SW 1271 (cell line): ENCODE results near the gene GRID2.

ENCODE experiments used
- DNase-seq, 2 experiments: peaks; one replicate each; lab custom pipeline; 2025; lab: John Stamatoyannopoulos, UW

GRID2 gene

DNA sequence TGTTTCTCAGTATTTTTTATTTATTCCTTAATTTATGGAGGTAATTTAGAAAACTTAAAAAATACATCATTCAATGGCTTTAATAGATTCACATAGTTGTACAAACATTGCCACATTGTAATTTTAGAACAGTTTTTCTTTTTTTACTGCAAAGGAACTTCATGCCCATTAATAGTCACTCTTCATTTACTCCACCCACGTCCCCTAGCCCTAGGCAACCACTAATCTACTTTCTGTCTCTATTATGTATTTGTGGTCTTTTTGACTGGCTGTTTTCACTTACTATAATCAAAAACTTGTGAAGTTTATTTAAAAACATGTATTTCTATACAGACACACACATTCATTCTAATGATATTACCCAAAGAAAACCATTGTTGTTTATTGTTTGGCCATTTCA is 664.8 kb downstream of the GRID2 start:
- DNase-seq: no peak

DNA sequence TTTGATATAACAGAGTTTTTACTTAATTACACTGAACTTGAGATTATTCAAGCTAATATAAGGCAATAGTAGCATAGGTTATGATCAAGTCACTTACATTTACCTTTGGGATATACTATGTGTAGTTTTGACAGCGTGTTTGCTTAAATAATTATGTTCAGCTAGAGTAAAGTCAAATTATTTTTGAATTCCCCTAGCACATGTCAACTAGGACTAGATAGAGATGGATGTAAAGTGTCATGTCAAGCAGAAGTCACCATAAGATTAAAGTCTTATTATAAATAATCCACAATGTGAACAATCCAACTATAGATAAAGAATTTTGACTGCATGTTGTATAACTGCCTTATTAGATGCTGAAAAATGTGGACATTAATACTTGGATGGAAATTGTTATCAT is 665.2 kb downstream of the GRID2 start:
- DNase-seq: no peak

DNA sequence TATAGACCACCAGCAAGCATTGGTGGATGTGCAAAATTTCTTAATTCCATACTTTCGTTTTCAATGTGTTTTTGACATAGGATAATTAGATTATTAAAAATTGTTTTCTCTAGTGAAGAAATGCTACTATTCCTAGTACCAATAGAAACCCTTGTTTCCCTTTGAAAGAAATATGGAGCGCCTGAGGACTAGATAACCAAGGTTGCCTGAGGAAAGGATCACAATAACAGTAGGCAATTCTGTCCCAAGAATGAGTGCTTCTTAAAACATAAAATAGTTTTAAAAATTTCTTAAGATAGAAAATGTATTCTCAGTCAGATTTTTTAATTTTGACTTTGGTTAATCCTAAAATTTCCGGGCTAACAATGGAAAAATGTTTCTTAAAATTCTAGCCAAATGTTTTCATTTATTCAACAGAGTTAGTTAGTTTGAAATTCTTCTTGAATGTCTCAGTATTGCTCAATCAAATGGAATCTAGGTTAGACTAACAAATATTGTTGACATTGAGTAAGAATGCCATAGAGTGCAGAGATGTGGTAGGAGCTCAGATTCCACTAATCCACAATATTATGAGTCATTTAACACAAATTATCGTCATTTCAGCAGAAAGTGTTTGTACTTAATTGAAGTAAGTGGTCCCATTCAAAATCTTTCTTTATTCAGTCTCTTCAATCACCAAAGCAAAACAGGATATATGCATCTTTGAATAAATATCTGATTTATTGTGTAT is 666.0 kb downstream of the GRID2 start:
- DNase-seq: peak; percentile 42 to 88

DNA sequence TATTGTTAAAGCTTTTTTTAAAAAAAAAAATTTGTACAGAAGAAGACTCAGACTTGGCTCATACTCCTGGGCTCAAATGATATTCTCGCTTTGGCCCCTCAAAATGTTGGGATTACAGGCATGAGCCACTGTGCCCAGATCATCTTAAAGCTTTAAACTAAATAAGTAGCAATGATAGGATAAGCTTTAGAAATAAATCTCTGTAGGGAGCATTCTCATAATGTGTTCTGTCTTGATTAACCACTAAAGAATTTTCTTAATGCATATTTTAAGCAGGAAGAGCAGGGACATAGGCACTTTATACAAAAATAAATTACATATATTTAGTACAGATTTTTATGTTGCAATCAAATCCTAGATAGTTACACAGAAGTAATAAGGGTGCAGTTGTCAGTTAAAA is 667.2 kb downstream of the GRID2 start:
- no peak for DNase-seq

DNA sequence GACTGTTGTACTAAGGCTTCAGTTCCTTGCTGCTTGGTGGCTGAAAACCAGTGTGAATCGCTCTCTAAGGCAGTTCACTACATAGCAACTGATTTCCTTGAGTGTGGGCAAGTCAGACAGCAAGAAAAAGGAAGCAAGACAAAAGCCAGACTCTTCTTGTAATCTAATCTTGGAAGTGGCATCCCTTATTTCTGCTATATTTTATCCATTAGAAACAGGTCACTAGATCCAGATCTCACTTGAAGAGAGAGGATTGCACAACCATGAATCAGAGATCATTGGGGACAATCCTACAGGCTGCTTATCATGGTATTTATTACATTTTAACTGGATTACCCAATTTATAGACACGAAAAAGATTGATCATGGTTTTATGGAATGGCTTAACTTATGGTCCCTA is 684.5 kb downstream of the GRID2 start:
- no peak for DNase-seq

DNA sequence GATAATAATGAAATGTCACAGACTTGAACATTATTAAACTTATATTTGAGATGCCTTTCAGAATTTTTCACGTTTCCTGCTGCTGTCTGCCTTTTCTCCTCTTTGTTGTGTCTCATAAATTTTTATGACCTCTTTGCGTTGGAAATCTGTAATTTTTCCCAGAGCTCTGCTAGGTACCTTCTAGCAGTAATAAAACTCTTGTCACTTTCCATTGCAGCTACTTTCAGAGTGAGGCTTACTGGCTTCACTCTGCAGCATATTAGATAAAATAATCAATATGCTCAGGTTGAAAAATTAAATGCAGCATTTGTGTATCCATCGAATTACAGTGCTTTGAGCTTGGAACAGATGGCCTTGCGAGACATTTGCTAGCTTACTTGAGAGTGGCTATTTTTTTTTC is 689.0 kb downstream of the GRID2 start:
- no peak for DNase-seq

DNA sequence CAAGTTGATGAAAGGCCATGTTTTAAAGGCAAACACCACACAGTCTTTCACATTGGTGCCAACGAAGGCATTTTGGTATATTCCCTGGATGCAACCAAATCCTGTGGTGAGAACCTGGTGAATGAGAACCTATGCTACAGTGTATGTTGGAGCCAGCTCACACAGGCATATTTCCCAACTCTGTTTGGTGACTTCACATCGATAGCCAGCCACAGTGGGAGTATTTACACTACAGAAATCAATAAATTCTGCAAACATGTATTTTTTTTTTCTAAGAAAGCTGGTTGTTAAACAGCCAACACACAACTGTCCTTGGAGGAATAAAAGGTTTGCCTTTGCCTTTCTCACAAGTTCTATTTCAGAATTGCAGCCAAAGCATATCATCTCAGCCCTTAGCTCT is 691.0 kb downstream of the GRID2 start:
- no peak for DNase-seq

DNA sequence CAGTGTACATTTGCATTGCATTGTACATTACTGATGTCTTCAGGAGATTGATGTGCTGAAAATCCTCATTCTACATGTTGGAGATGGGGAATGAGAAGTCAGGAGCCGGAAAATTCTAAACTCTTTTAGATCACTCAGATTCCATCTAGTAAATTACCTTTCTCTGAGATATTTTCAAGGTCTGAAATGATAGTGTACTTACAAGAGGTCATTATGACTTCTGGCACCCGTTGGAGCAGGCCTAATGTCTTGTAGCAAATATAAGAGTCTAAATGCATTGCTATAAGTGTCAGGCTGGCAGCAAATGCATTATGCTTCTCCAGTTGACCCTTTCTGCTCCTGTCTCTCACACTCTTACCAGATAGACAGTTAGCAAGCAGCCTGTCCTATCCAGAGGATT is 692.8 kb downstream of the GRID2 start:
- no peak for DNase-seq

DNA sequence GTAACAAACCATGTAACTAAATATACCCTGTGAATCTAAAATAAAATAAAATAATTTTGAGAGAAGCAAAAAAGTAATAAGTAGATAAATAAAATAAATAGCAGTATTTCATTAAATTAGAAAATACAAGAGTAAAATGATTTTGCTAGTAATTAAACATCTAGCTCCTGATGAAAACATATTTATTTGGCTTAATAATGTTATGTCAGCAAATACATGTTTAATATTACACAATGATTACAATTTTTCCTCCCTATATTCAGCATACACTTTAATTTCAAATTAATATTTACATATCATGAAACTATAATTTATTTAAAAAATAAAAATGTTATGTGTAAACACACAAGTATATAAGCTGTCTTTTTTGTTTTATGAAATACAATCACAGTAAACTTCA is 697.1 kb downstream of the GRID2 start:
- no peak for DNase-seq

DNA sequence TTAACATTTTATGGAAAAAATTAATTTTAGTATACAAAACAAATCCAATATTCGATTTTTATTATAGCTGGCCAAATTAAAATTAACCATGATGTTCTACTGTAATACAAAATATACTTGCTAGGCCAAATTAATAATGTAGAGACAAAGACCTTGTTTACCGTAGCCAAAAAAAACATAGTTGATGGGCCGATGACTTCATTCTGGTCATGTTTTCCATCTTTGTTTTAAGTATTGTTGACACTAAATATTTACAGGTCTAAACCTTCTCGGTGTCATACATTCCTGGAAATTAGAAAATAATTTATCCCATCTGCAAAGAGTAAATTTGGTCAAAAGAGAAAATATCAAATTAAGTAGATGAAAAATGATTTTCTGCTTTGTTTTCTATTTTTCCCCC is 698.5 kb downstream of the GRID2 start:
- no peak for DNase-seq

DNA sequence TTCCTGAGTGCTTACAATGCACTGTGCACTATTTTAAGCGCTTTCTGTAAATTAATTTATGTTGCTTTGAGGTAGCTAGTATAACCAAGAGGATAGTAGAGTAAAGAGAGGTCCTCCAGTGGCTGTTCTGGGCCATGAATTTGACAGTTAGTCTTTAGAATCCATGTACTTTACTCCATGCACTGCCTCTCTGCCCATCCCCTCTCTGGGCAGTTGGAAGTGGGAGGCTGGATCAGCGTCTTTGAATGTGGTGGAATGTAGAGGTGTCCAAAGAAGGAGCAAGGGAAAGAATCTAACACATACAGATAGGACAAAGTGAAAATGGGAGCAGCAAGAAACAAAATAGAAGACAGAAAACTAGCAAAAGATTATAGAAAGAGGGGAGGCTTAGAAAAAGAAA is 712.6 kb downstream of the GRID2 start:
- DNase-seq: no peak

DNA sequence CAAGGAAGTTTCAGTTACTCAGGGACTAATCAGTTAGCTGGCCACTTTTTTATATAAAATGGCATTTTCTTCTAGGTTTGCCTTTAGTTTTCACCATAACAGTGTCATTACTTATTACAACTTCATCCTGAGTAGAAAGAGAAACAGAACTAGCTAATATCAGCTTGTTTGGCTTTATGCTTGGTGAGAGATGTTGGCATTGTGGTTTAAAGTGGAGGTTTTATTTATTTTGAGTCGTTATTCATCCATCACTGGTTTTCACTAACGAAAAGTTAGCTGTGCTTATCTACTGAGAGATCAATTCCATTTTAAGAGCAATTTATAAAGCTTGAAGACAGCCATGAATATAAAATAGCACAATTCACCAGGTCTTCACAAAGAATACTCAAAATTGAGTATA is 714.5 kb downstream of the GRID2 start:
- DNase-seq: no peak

DNA sequence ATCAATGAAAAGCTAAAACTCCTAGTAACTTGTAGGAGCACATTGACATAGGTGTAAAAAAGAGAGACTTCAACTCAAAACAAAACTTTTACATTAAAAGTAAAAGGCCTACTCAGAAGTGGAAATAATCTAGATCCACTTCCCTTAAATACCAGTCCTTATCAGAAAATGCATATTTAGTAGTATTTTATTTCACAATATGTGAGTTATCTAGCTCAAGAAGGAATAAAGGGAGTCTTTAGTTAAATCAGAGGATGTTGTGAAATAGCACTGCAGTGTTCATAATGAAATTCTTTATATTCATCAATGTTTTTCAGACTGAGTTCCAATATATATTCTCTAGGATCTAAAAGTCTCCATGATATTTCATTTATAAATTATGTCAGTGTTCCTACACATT is 715.0 kb downstream of the GRID2 start:
- no peak for DNase-seq

DNA sequence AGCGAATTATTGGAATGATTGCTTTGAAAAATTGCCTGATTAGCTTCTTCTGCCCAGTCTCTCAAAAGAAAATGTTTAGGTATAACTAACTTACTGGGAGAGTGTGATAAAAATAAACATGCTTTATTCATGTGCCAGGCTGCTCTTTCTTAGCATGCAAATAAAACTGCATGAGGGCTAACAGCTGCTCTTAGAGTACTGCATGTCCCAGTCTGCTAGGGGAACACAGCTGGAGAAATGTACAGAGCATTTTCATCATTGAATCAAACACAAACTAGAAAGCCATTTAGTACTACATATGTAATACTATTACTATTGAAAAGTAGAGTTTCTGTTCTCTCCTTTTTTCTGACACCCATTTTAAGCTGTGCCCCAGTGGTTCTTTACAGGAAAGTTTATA is 726.0 kb downstream of the GRID2 start:
- DNase-seq: no peak

DNA sequence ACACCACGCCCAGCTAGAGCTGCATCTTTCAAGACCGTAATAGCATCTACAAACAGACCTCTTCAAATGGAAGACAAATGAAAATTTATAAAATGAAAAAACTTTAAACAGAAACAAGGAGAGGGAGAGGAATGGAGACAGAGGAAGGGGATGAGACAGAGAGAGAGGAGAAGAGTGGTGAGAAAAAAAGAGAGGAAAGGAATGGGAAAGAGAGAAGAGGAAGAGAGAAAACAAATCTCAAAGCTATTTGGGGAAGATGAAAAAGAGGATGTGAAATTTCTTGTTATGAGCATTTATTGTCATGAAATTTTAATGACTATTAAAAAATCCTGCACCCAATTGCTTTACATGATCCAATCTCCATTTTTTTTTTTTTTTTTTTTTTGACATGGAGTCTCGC is 726.9 kb downstream of the GRID2 start:
- DNase-seq: no peak

DNA sequence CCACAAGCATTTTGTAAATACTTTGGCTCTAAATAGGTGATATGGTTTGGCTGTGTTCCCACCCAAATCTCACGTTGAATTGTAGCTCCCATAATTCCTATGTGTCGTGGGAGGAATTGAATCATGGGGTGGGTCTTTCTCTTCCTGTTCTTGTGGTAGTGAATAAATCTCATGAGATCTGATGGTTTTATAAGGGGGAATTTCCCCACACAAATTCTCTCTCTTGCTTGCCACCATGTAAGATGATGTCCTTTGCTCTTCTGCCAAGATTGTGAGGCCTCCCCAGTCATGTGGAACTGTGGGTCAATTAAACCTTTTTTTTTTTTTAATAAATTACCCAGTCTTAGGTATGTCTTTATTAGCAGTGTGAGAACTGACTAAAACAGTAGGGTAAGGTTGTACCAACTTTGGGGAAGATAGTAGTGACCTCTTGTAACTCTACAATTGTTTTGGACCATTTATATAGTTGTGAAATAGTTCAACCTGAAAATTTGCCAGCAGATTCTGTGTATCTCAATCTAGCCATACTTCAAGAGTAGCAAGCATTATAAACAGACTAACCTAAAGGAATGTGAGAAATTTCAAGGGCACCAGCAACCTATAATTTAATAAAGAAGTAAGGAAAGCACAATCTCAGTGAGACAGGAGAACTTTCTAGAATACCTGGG is 727.8 kb downstream of the GRID2 start:
- no peak for DNase-seq

DNA sequence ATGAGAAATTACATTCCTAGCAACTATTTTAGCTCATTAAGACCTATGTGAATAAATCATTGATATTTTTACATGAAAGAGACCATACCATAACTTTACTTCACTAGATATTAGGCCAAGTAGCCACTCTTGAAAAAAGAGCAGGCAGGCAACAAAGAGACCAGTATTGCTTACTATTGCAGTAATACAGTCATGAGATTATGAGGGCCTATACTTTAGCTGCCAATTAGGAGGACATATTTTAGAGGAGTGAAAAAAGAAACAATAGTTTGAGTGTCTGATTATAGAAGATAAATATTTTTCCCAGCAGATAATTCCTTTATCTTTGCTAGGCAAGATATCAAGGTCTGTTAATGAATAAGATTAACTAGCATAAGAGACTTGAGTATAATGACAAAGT is 739.0 kb downstream of the GRID2 start:
- DNase-seq: no peak

DNA sequence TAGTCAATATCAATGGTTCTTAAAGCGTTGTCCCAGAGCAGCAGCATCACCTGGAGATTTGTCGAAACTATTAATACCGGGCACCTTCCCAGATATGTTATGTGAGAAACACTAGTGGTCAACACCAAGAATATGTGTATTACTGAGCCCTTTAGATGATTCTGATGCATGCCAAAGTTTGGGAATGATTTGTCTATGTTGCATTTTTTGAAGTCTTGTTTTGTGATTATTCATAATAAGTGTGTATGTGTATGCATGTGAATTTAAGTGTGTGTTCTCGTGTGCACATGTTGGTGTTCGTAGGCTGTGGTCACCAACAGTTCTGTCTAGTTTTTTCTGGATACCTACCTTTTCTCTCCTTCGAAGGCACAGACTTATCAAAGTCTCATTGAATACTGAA is 749.4 kb downstream of the GRID2 start:
- DNase-seq: no peak

DNA sequence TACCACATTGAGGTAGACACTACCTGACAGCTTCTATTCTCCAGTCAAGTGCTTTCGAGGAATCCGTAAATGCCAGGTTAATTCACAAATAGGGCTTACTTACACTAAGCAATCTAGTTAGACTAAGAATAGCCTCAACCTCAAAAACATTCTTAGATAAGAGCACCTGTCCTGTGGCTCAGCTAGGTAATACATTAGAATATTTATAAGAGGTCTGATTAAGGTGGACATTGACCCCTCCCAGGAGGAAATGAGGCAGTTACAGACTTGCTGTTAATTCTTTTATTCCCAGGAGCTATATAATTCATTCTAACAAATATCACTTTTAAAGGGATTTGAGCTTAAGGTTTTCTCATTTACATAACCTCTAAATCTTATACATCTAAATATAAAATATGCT is 758.1 kb downstream of the GRID2 start:
- DNase-seq: no peak

DNA sequence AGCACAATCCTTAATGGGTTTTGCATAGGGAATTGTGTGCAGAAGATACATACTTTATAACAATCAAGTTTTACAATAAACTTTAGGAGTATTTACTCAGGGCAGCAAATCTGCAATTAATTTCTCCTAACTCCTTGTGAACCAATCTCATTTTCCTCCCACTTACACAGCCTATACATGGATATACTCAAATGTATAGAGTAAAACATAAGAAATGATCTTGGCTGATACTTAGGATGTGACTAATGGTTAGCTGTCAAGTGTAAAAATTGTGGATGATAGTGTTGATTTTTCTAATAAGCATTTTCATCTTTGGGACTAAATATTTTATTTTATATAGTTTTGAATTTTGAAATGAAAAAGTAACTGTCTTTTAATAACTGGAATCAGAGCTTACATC is 759.6 kb downstream of the GRID2 start:
- DNase-seq: no peak

DNA sequence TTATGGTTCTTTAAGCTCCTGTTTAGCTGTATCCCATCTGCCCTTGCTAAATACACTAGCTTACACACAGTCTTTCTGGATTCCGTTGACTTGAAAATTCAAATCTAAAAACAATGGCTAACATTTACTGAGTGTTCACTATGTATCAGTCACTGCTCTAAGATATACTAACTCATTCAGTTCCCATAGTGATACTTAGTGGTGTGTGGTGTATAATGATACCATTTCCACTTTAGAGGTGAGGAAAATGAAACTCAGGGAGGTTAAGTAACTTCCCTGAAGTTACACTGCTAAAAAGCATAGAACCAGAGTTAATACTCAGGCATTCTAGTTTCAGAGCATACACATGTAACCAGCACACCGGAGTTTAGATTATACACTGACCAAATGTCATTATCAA is 762.0 kb downstream of the GRID2 start:
- no peak for DNase-seq

DNA sequence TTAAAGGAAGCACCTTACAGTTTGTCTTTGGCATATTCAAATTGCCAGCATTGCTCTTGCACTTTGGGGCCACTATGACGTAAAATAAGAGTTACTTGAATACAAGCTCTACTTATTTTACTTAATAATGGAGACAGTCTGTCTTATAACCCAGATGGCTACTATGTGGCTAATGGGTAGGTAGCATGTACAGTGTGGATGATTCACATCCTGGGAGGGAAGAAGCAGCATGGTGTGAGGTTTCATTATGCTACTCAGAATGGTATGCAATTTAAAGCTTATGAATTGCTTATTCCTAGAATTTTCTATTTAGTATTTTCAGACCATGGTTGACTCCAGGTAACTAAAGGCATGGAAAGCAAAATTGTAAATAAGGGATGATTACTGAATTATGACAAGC is 763.0 kb downstream of the GRID2 start:
- DNase-seq: no peak

DNA sequence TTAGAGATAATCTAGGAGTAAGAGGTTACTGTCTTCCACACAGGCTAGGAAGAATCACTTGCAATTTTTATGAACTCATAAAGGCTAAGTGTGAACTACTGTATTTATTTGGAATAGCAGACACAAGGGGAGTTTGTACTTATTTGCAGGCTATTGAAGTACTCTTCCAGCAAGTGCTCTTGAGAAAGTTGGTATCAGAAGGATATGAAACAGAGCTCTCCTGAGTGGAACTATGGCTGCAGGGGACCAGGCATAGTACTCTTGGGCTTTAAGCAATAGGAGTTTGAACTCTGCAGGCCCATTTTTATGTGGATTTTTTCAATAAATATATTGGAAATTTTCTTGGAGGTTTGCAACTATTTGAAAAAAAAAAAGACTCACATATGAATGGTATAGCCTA is 768.5 kb downstream of the GRID2 start:
- no peak for DNase-seq

DNA sequence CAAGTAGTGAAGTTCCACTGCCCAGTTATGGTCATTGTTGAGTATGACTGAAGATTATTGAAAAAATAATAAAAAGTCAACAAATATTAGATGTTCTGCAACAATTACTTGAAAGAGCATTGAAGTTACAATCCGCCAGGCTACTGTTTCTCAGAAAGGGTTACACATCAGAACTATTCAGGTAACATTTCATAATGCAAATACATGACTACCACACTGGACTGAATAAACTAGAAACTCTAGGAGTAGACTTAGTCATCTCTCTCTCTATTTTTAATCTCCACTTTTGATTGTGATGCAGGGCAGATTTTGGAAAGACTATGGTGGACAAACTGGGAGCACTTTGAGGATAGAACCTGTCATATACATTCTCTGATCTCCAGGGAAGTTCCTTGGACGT is 776.5 kb downstream of the GRID2 start:
- DNase-seq: no peak
